ENCODE results near the gene VPS33A.
A peak's percentile ranks its signal among the peaks of the same experiment; 100 is the strongest.
"Not testable (repeated sequence)": the region's sequence is repeated elsewhere in the genome, so short reads cannot be mapped to it uniquely, and the experiment has no call there.

Gene VPS33A

GRCh38 chr12:122203301-122204166 lies 62.8 kb downstream of the VPS33A start, which contains the start of gene B3GNT4:
Gene B3GNT4, plus strand, starts transcription at chr12:122203709. Its CDS starts 910 bp downstream, at chr12:122204619.
- DNase-seq: peak; percentile 94

GRCh38 chr12:122202811-122203210 lies 63.5 kb downstream of the VPS33A start:
- not testable (repeated sequence) for DNase-seq

- DNase-seq: no peak
These were observed 64.3 kb downstream of the VPS33A start for GRCh38 chr12:122202017-122202416.

GRCh38 chr12:122201381-122201780 lies 64.9 kb downstream of the VPS33A start:
- DNase-seq: no peak

GRCh38 chr12:122200541-122201175 lies 65.6 kb downstream of the VPS33A start:
- no peak for DNase-seq

- DNase-seq: no peak
These were observed 66.6 kb downstream of the VPS33A start for GRCh38 chr12:122199484-122200355.

GRCh38 chr12:122197612-122197966 lies 68.7 kb downstream of the VPS33A start:
- DNase-seq: no peak

GRCh38 chr12:122195405-122195804 lies 70.9 kb downstream of the VPS33A start:
- no peak for DNase-seq

GRCh38 chr12:122194804-122195203 lies 71.5 kb downstream of the VPS33A start:
- DNase-seq: no peak

- no peak for DNase-seq
These were observed 73.9 kb downstream of the VPS33A start for GRCh38 chr12:122192441-122192840.

- peak; percentile 73 for DNase-seq
These were observed 75.2 kb downstream of the VPS33A start for GRCh38 chr12:122190842-122191668.

GRCh38 chr12:122189626-122190475 lies 76.4 kb downstream of the VPS33A start:
- DNase-seq: no peak

- DNase-seq: no peak
These were observed 78.8 kb downstream of the VPS33A start for GRCh38 chr12:122187466-122187865.

- no peak for DNase-seq
These were observed 80.7 kb downstream of the VPS33A start for GRCh38 chr12:122185494-122186082.

GRCh38 chr12:122185079-122185478 lies 81.2 kb downstream of the VPS33A start:
- DNase-seq: no peak

GRCh38 chr12:122184517-122184916 lies 81.8 kb downstream of the VPS33A start:
- DNase-seq: no peak

GRCh38 chr12:122183588-122183940 lies 82.7 kb downstream of the VPS33A start:
- DNase-seq: peak; percentile 37

GRCh38 chr12:122182887-122183587 lies 83.3 kb downstream of the VPS33A start, which contains the start of gene LRRC43:
Gene LRRC43, plus strand, starts transcription at chr12:122183123. Its CDS starts 22 bp downstream, at chr12:122183145.
- DNase-seq: peak; percentile 97
